HG02840 (cell line): ENCODE results near the gene INPP5E.

ENCODE experiments used
- ATAC-seq: cut with Tn5 transposase; IDR thresholded peaks from one replicate; pipeline ENCODE4 v1.9.1; 2021; ENCODE audit warnings: mild to moderate bottlenecking, moderate library complexity, moderate number of reproducible peaks; ENCODE audit not compliant: unreplicated experiment, low FRiP score

INPP5E gene

DNA sequence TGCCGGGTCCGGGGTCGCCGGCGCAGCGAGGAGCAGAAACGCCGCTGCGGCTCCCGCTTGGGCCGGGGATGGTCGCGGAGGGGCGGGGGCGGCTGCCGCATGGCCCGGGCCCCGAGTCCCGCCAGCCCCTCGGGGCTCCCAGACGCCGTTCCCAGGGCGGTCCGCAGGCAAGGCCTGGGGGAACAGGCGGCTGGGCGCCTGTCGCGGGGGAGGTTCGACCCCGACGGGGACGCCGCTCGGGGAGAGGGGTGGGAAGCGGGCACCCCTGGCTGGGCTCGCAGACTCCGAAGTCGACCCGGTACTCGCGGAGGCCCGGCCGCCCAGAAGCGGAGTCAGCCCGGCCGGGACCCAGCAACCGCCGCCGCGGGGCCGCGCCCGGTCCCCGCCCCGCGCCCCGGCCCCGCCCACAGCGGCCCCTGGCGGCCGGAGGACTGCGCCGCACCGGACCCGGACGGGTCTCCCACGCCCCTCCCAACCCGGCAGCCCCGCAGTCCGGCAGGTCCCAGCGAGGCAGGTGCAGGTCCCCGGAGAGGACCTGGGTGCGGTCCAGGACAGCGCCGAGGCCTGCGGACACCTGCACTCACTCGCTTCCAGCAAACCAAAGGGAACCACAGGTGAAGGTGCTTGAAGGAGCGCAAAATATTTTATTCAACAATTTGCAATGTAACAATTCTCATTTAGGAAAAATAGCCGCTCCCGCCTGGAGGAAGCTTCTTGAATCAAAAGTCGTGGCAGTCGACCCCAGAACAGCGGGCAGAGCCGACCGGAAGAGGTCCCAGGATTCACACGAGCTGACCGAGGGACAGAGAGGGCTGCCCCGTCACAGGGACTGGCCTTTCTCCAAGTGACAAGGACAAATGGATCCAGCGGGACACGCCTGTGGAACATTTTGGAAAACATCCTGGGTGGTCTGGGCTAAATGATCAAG lies at the start of gene INPP5E:
INPP5E (minus strand) TSS at position 365 of the 928 bp plus-strand sequence. CDS start 426 bp downstream, outside the sequence.
- ATAC-seq, result peak; percentile 56

DNA sequence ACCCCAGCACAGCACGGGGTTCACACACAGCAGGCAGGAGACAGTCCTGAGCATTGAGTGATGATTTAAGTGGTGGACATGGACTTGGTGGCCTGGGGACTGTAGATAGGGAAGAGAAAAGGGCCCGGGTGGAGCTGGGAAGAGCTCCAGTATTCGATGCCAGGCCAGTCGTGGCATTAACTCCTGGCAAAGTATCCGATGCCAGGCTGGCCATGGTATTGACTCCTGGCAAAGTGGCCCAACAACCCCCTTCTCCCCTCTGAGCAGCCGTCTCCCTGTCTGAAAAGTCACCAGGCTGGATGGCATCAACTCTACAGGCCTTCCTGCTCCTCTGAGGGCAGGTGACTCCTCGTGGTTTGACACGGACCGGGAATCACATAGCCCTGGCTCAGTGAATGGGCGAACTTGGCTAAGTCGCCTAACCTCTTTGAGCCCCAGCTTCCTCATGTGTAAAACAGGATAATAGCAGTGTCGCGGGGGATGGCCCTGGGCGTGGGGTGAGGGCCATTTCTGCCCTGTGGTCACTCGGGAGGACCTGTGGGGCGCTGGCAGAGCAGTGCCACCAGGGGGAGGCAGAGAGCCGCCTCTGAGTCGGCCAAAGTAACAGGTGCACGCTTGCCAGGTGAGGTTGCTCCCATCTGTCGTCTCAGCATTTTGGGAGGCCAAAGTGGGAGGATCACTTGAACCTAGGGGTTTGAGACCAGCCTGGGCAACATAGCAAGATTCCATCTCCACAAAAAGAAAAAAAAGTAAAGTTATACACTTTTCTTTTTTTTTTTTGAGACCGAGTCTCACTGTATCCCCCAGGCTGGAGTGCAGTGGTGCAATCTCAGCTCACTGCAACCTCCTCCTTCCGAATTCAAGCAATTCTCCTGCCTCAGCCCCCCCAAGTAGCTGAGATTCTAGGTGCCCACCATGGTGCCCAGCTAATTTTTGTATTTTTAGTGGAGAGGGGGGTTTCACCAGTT lies 48.9 kb upstream of the INPP5E start:
- ATAC-seq, result no peak

- no peak for ATAC-seq
These were observed 48.0 kb upstream of the INPP5E start for GRCh38 chr9:136487672-136488071.

DNA sequence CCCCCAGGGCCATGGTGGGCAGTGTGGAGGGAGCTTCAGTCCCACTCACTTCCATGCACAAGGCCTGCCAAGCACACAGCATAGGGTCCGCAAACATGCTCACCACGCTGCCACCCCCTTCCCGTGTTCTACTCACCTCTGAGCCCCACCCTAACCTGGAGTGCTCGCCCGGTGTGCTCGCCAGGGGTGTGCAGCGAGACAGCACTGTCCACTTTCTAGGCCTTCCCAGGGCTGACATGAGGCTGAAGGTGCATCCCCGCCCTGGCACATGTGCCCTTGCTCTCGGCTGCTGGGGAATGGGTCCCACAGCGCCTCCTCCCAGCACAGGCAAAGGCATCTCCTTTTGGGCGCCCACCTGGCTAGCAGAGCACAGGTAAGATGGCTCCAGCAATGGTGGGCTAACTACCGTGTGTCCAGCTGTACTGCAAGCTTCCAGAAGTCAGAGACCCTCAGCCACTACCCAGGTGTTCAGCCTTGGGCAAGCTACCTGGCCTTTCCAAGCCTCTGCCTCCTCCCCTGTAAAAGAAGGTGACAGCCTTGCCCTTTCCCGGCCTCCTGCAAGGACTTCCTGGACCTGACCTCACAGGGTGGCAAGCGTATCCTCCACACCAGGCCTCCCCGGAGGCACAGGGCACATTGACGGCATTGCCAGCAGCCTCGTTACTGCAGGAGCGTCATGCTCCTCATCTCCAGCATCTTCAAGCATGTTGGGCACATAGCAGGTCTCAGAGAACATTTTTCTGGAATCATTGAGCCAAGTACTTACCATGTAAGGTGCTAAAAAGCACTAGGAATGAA lies 47.4 kb upstream of the INPP5E start:
- no peak for ATAC-seq

- no peak for ATAC-seq
These were observed 46.5 kb upstream of the INPP5E start for GRCh38 chr9:136486131-136486530.

DNA sequence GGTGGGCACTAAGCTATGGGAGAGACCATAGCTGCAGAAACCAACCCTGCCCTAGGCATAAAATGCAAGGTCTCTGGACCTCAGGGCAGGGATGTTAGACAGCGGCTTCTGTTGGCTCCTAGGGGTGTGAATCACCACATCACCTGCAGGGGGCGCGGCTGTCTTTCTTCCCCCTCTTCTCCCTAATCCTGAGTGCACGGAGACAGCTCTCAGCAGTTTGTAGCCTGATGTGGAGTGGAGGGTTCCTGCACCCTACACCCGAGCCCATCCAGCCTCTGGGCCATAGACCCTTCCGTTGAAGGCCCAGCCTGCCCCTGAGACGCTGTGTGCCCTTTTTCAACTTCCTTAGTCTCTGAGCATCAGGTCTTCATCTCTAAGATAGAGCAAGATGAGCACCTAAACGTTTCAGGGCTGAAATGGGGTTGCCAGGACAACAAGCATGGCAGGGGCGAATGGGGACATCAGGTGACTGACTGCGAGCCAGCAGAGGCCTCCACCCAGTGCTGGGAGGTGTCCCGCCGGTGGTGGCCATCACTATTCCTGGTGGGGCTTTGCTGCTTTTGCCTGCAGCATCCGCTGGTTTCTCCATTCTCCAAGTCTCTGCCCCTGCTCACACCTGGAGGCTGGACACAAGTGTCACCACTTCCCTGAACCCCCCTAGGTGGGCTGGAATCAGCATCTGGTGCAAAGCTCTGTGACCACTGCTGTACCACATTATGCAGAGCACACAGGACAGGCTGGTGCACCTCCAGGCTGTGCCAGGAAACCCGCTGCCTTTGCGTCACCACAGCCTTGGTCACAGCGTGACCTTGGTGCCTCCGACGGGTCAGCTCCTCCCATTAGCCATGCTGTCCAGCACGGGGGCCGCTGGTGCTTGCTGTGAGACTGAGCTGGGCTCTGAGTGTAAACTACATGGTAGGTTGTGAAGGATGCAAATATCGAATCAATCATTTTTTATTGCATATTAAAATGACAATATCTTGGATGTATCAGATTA lies 45.7 kb upstream of the INPP5E start:
- no peak for ATAC-seq

GRCh38 chr9:136484153-136485048 lies 44.8 kb upstream of the INPP5E start:
- no peak for ATAC-seq

- peak; percentile 66 for ATAC-seq
These were observed 44.0 kb upstream of the INPP5E start for GRCh38 chr9:136483589-136484152.

- peak; percentile 56 for ATAC-seq
These were observed 43.3 kb upstream of the INPP5E start, which contains the start of gene SEC16A for GRCh38 chr9:136482793-136483588. TSS of gene SEC16A (minus strand) at chr9:136483040. CDS start at chr9:136477615, 5,425 bp downstream.

DNA sequence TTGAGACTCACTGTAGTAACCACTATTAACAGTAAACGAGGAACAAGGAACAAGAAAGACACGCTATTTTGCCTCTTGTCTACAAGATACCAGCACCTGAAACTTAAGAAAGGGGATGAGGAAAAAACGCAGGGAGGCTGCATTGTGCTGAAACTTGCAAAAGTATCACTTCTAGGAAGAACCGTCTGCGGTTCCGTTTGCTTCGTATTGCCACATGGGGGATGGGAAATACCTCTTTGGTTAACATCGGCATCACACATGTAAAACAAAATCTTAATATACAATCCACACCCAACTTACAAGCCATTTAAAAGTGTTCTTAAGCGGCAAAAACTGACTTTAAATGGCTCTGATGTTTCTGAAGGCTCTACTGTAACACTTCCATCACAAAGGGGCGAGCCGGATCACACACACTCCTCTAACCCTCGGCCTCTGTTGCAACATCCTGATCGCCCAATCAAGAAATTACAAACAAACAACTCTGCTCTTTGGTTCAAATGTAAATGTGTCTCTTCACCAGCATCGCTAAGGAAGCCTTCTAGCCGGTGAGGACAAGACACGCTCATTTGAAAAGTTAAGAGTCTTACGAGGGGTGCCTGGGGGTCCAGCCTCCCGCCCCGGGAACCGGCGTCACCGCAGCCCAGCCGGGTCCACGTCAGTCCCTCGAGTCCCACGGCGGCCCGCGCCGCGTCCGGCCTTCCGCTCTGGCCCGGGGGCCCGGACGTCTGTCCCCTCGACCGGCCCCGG lies 42.6 kb upstream of the INPP5E start:
- no peak for ATAC-seq

DNA sequence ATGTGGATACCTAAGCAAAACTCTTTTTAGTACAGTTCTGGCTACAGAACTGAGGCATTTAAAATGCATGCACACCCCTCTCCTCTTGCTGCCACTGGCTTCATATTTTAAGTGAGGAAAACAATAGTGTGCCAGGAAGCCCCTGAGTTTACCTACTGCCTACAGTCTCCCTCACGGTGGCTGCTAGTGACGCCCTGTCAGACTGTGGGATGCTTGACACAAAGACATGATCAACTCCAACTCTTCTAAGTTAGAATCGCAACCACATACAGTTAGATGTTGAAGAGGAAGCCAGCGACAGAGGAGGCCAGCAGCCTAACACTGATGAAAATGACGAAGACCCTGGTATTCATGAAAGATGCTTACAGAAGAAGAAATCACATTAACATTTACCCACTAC lies 41.9 kb upstream of the INPP5E start:
- no peak for ATAC-seq

GRCh38 chr9:136476369-136477150 lies 36.9 kb upstream of the INPP5E start:
- no peak for ATAC-seq

GRCh38 chr9:136474974-136475865 lies 35.6 kb upstream of the INPP5E start:
- ATAC-seq, result no peak

- no peak for ATAC-seq
These were observed 34.5 kb upstream of the INPP5E start for GRCh38 chr9:136474021-136474640.
